Heart left ventricle (tissue), 13 donors: ENCODE data around the gene ASTN2.

Experiments
- CTCF ChIP-seq, 12 donors: fragments of 200-600 bp; sonication (generic) in 4 of 12; IDR thresholded peaks; one replicate each; pipeline versions ENCODE4 v1.5.0 to v1.8.0; 2018 to 2022; ENCODE audit warnings: antibody characterized with exemption in 12 of 12, mild to moderate bottlenecking in 5 of 12
- POLR2A ChIP-seq, 2 donors: fragments of 450-650 bp; IDR thresholded peaks; one replicate each; pipeline ENCODE4 v1.6.1; 2017; ENCODE audit warnings: antibody characterized with exemption in 2 of 2, mild to moderate bottlenecking in 2 of 2, moderate library complexity in 2 of 2
- donor health status: ischemic (EF 13 %, LVEDD 7.1; RV severe dilation, severe dysfunction).
- donor health status: DM: no; HTN: yes; CAD: no.
- donor health status: DM: no; HTN: no; CAD: no.
- donor health status: ischemic (EF 25% LVEDD 6.9; RV normal size, moderate dysfunction).
- donor health status: ischemic (EF 25% LVEDD 5.7; RV mildly dilated, moderate dysfunction).
- donor health status: ischemic (EF 35%, LVEDD 5.7; RV mildly dilated, moderate dysfunction).
- donor health status: nonischemic (EF 11% LVEDD 7.7; RV severe dilation, severe dysfunction).
- donor health status: DM: yes; HTN: yes; CAD: no.
- donor health status: PGD.
- donor health status: ischemic (EF 29% LVEDD 5.4; RV normal size, mild dysfunction).
- donor health status: nonischemic (EF 23%, LVEDD 6.1; RV moderate dilation, normal function).

- TF ChIP-seq POLR2A (IDR thresholded peaks at IDR 0.05) (no peak), CTCF (IDR thresholded peaks at IDR 0.05) (no peak)
Measured at GRCh38 chr9:117278471-117279035, 136.3 kb downstream of the ASTN2 start.
